ENCODE results near the gene RAD1. TPM values are rescaled to one million over a fixed set of nuclear protein-coding genes. Genes with fewer than 3 reads are reported as not detected.

The RAD1 gene
- total RNA-seq, 1 experiment from 2014 or later: 24.8 TPM

GRCh38 chr5:34913072-34913471, 2.2 kb downstream of the RAD1 start:
- TF ChIP-seq EZH2phosphoT487 (IDR thresholded peaks at IDR 0.05; ENCODE audit: borderline replicate concordance) (no peak), MAX (IDR thresholded peaks at IDR 0.05) (no peak), CEBPB (IDR thresholded peaks at IDR 0.05; ENCODE audit: low read depth) (no peak), EGR1 (IDR thresholded peaks at IDR 0.05; ENCODE audit: low read depth) (no peak), CBX3 (IDR thresholded peaks at IDR 0.05; ENCODE audit: low read depth) (no peak), REST (IDR thresholded peaks at IDR 0.05; ENCODE audit: low read depth) (no peak), SRF (IDR thresholded peaks at IDR 0.05; ENCODE audit: low read depth) (no peak), ELF1 (IDR thresholded peaks at IDR 0.05; ENCODE audit: borderline replicate concordance, low read depth) (no peak), FOSL1 (IDR thresholded peaks at IDR 0.05; ENCODE audit: low read depth) (no peak), EZH2 (IDR thresholded peaks at IDR 0.05) (no peak), RAD21 (IDR thresholded peaks at IDR 0.05; ENCODE audit: low read depth) (no peak), SIN3A (IDR thresholded peaks at IDR 0.05; ENCODE audit: low read depth) (no peak), JUND (IDR thresholded peaks at IDR 0.05) (no peak), SP1 (IDR thresholded peaks at IDR 0.05; ENCODE audit: low read depth) (no peak), POLR2A (IDR thresholded peaks at IDR 0.05; ENCODE audit: borderline replicate concordance, extremely low read depth, insufficient read depth, insufficient read length) (no peak), TCF7L2 (IDR thresholded peaks at IDR 0.05; ENCODE audit: borderline replicate concordance, extremely low read depth, insufficient read depth, insufficient read length) (no peak), YY1 (IDR thresholded peaks at IDR 0.05; ENCODE audit: extremely low read depth, insufficient replicate concordance, low read depth, low read length) (no peak), POLR2AphosphoS5 (IDR thresholded peaks at IDR 0.05; ENCODE audit: low read depth, low read length) (no peak), ZFX (IDR thresholded peaks at IDR 0.05) (no peak)
- TF ChIP-seq, protein P1, sequence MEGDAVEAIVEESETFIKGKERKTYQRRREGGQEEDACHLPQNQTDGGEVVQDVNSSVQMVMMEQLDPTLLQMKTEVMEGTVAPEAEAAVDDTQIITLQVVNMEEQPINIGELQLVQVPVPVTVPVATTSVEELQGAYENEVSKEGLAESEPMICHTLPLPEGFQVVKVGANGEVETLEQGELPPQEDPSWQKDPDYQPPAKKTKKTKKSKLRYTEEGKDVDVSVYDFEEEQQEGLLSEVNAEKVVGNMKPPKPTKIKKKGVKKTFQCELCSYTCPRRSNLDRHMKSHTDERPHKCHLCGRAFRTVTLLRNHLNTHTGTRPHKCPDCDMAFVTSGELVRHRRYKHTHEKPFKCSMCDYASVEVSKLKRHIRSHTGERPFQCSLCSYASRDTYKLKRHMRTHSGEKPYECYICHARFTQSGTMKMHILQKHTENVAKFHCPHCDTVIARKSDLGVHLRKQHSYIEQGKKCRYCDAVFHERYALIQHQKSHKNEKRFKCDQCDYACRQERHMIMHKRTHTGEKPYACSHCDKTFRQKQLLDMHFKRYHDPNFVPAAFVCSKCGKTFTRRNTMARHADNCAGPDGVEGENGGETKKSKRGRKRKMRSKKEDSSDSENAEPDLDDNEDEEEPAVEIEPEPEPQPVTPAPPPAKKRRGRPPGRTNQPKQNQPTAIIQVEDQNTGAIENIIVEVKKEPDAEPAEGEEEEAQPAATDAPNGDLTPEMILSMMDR (IDR thresholded peaks at IDR 0.05 in 2 of 3, conservative IDR thresholded peaks at IDR 0.05 in 1 of 3; ENCODE audit: borderline replicate concordance in 1 of 3, insufficient read depth in 1 of 3, low read depth in 2 of 3, low read length in 2 of 3): no peak
- Histone ChIP-seq H4K20me1 (ENCODE audit: insufficient read depth) (peaks cover 4% of the 10 kb centered on the region; the same call in 1 of the 2 replicates), H3K4me2 (ENCODE audit: low read length) (no peak overlapping the region), H3K9me2 (ENCODE audit: insufficient read depth) (no peaks in the 10 kb centered on the region), H3K27me3 (ENCODE audit: insufficient read depth, low read length) (no peaks in the 10 kb centered on the region), H2AFZ (ENCODE audit: low read depth, low read length, poor library complexity, severe bottlenecking) (no peak overlapping the region), H3K27ac (ENCODE audit: low read depth, low read length) (no peak overlapping the region), H3K79me2 (ENCODE audit: insufficient read depth, low read length) (peaks cover 70% of the 10 kb centered on the region), H3K36me3 (ENCODE audit: control insufficient read depth in 1 of 2, insufficient read depth in 2 of 2, low read length in 2 of 2) (peaks cover 11 to 14% of the 10 kb centered on the region in 2 experiments), H3K9me3 (ENCODE audit: control insufficient read depth in 1 of 2, insufficient read depth in 1 of 2, low read depth in 1 of 2, low read length in 2 of 2) (no peaks in the 10 kb centered on the region), H3K9ac (ENCODE audit: low read length) (no peak overlapping the region), H3K4me1 (ENCODE audit: control insufficient read depth in 1 of 2, insufficient read depth in 2 of 2, low read length in 2 of 2) (peaks cover 15 to 28% of the 10 kb centered on the region in 2 experiments), H3K4me3 (replicated peaks in 1 of 2; ENCODE audit: low read depth in 1 of 2, low read length in 2 of 2) (no peak overlapping the region)
- intact Hi-C loops (cut with micrococcal nuclease): no loop called here
- RAD21 ChIA-PET (ENCODE audit: low non-redundant PET in 1 of 2, low total read pairs in 2 of 2, uncharacterized antibody in 2 of 2, unreplicated experiment in 2 of 2): no interaction called here
- no TSS peak for BruUV-seq (replicated peaks)
- POLR2A ChIA-PET: no interaction called here
- CTCF ChIA-PET: no interaction called here
- no peak for DNase-seq (ENCODE audit: low read depth, low spot score)
- ATAC-seq: no peak

Data from HCT116 (cell line).